Endothelial cell of umbilical vein (primary cell): ENCODE data around the gene OSBPL6. TPM values are rescaled to one million over a fixed set of nuclear protein-coding genes. Genes with fewer than 3 reads are reported as not detected.

Experiments
- BruUV-seq: library from RNA; stranded (reverse); fragments of 400-500 nt; replicated peaks from 2 replicates; lab custom pipeline; 2021; lab: Mats Ljungman, UMichigan
- CTCF ChIA-PET: fragments of 300-600, 350-600 bp; sonication (Branson Sonifier 250); formaldehyde crosslinking; loops from one replicate; lab custom pipeline; 2021; ENCODE audit warnings: antibody characterized with exemption, inconsistent platforms; lab: Charles Lee
- POLR2A ChIA-PET: fragments of 300-600, 350-600 bp; sonication (Branson Sonifier 250); formaldehyde crosslinking; loops from one replicate; lab custom pipeline; 2021; ENCODE audit warnings: antibody characterized with exemption, inconsistent platforms; lab: Charles Lee
- DNase-seq: peaks from one replicate; pipeline ENCODE4 v3.0.0-alpha.2; 2011; ENCODE audit warnings: low read depth, low spot score
- FAIRE-seq: peaks from 2 replicates; lab custom pipeline; 2011; peaks lifted over from hg19 to GRCh38; lab: Jason Lieb, UNC
- H2AFZ ChIP-seq: 2 replicates; pipeline ENCODE4 v1.6.0; 2012; ENCODE audit warnings: low read depth, low read length, control low read depth, inconsistent platforms
- H3K27ac ChIP-seq: 2 replicates; pipeline ENCODE4 v1.5.1; 2011; ENCODE audit warnings: low read depth, mild to moderate bottlenecking, control low read depth, low read length, moderate library complexity; ENCODE audit not compliant: insufficient read depth
- H3K27me3 ChIP-seq, 2 experiments: 2 replicates each; pipeline versions ENCODE4 v1.6.0 to v1.6.1; 2011; ENCODE audit warnings: low read length in 2 of 2, mixed read lengths in 1 of 2; ENCODE audit not compliant: control insufficient read depth in 2 of 2, insufficient read depth in 2 of 2
- H3K36me3 ChIP-seq, 2 experiments: 2 replicates in 1 of 2; 3 replicates in 1 of 2; pipeline ENCODE4 v1.5.1; 2011; ENCODE audit warnings: low read length in 2 of 2, mild to moderate bottlenecking in 1 of 2, moderate library complexity in 1 of 2; ENCODE audit not compliant: control insufficient read depth in 2 of 2, insufficient read depth in 2 of 2; ENCODE audit errors: extremely low read depth in 1 of 2
- H3K4me1 ChIP-seq: 3 replicates; pipeline ENCODE4 v1.5.1; 2011; ENCODE audit warnings: mild to moderate bottlenecking, low read length; ENCODE audit not compliant: control insufficient read depth, insufficient read depth; ENCODE audit errors: extremely low read depth
- H3K4me2 ChIP-seq: 2 replicates; pipeline ENCODE4 v1.6.1; 2011; ENCODE audit warnings: low read length, control low read depth, mixed read lengths; ENCODE audit not compliant: insufficient read depth
- H3K4me3 ChIP-seq, 3 experiments: fragments of 200-600 bp in 1 of 3; sonication (generic), shearing (Covaris generic) in 1 of 3; replicated peaks in 1 of 3; 2 replicates each; pipeline ENCODE4 v1.5.1; 2011 to 2016; ENCODE audit warnings: control low read depth in 3 of 3, low read length in 3 of 3, mild to moderate bottlenecking in 2 of 3, inconsistent platforms in 1 of 3, low read depth in 1 of 3, moderate library complexity in 1 of 3; ENCODE audit not compliant: insufficient read depth in 1 of 3
- H3K79me2 ChIP-seq: 2 replicates; pipeline ENCODE4 v1.6.0; 2012; ENCODE audit warnings: low read length, inconsistent platforms; ENCODE audit not compliant: control insufficient read depth, insufficient read depth
- H3K9ac ChIP-seq: replicated peaks from 2 replicates; pipeline ENCODE3; 2011; ENCODE audit warnings: low read length, control low read depth; ENCODE audit not compliant: insufficient read depth; ENCODE audit errors: extremely low read depth
- H3K9me1 ChIP-seq: replicated peaks from 3 replicates; pipeline ENCODE4 v1.6.0; 2011; ENCODE audit warnings: mild to moderate bottlenecking, low read length; ENCODE audit not compliant: control insufficient read depth, insufficient read depth; ENCODE audit errors: extremely low read depth
- H3K9me3 ChIP-seq: replicated peaks from 2 replicates; pipeline ENCODE4 v1.5.1; 2012; ENCODE audit warnings: low read length, inconsistent platforms; ENCODE audit not compliant: control insufficient read depth, insufficient read depth
- H4K20me1 ChIP-seq: replicated peaks from 2 replicates; pipeline ENCODE3; 2011; ENCODE audit warnings: mild to moderate bottlenecking, low read length; ENCODE audit not compliant: control insufficient read depth, insufficient read depth; ENCODE audit errors: extremely low read depth
- CTCF ChIP-seq, 2 donors: IDR thresholded peaks; 1 replicate in 1 of 2; 2 replicates in 1 of 2; pipeline ENCODE4 v1.5.1; 2011; ENCODE audit warnings: low read length in 2 of 2, mild to moderate bottlenecking in 2 of 2, moderate library complexity in 2 of 2, control low read depth in 1 of 2, inconsistent platforms in 1 of 2, low read depth in 1 of 2; ENCODE audit not compliant: insufficient read depth in 1 of 2; ENCODE audit errors: extremely low read depth in 1 of 2
- MAX ChIP-seq: IDR thresholded peaks from 2 replicates; pipeline ENCODE4 v1.6.1; 2011; ENCODE audit not compliant: insufficient read depth, insufficient read length
- dilution Hi-C: fragments of 300-500 bp; cut with MboI; formaldehyde crosslinking; loops from one replicate; pipeline ENCODE4 v1.15.0; 2019; ENCODE audit warnings: low sequenced_read_pairs; ENCODE audit not compliant: extremely low pct_ligation_motif_present
- intact Hi-C: fragments of 100-400 bp; cut with micrococcal nuclease; formaldehyde crosslinking; loops from one replicate; pipeline ENCODE4 v1.10.0; 2022
- polyA plus RNA-seq, 4 experiments: library from polyadenylated mRNA; depleted of rRNA in 3 of 4; stranded (reverse) in 3 of 4; unstranded in 1 of 4; fragments of >200 nt; gene quantifications; 2 replicates each; pipeline versions ENCODE4 v1.2.1 to v1.2.3, GENCODE V29; 2011 to 2012; ENCODE audit warnings: missing spikeins in 1 of 4
- total RNA-seq: library from RNA; stranded (reverse); gene quantifications from 2 replicates; pipeline ENCODE4 v1.2.3, GENCODE V29; 2021

OSBPL6 gene
- total and polyA plus RNA-seq, 2 donors (not counting 3 experiments of a cell fraction or from before 2014, with no cell fraction given) = 1.5 to 2.3 TPM

GRCh38 chr2:178280244-178280852 lies 86.0 kb downstream of the OSBPL6 start:
- no peak overlapping the region for H3K4me2 ChIP-seq
- BruUV-seq = no TSS peak
- CTCF ChIA-PET = interaction anchor here (0.7 to 2.1 kb wide), 7 partner anchors 14 to 168 kb away, joined by 3 to 24 read pairs (median 5); partner anchors contain the start of gene RBM45
- intact Hi-C loops (loop anchor here (1.0 kb wide), 1 partner anchor 168 kb away; the partner anchor contains the start of gene RBM45), dilution Hi-C loops (no loop called here)
- H3K4me1 ChIP-seq = peaks cover 22% of the 10 kb centered on the region
- POLR2A ChIA-PET = no interaction called here
- H3K27ac ChIP-seq = no peak overlapping the region
- peak; percentile 55 for FAIRE-seq
- no peaks in the 10 kb centered on the region for H3K36me3 ChIP-seq
- no peak overlapping the region for H2AFZ ChIP-seq
- peaks cover 0 to 4% of the 10 kb centered on the region in 2 experiments for H3K27me3 ChIP-seq
- H3K9me3 ChIP-seq = no peaks in the 10 kb centered on the region
- no peak overlapping the region for H3K9ac ChIP-seq
- TF ChIP-seq MAX = no peak
- TF ChIP-seq CTCF (IDR thresholded peaks at IDR 0.05; ENCODE audit: extremely low read depth in 1 of 2, insufficient read depth in 1 of 2, low read depth in 1 of 2, low read length in 2 of 2) = peak; percentile 48 to 49
- H3K4me3 ChIP-seq = no peak overlapping the region
- no peaks in the 10 kb centered on the region for H3K79me2 ChIP-seq
- no peaks in the 10 kb centered on the region for H3K9me1 ChIP-seq
- H4K20me1 ChIP-seq = no peaks in the 10 kb centered on the region
- DNase-seq = peak; percentile 71
